Measurements from ENCODE around the gene NMT2. TPM values are rescaled to one million over a fixed set of nuclear protein-coding genes. Genes with fewer than 3 reads are reported as not detected.

NMT2 gene
- total RNA-seq, 1 donor from 2014 or later = 25.4 TPM

DNA sequence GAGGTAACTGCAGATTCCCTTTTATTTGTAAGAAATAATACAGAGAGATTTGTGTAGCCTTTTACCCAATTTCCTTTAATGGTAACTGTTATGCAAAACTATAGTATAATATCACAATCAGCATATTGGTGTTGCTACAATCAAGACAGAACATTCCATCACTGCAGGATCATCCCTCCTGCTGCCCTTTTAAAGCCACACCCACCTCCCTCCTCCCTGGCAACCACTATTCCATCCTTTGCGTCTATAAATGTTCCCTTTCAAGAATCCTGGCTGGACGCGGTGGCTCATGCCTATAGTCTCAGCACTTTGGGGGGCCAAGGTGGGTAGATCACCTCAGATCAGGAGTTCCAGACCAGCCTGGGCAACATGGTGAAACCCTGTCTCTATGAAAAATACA lies 93.1 kb downstream of the NMT2 start:
- Histone ChIP-seq H3K36me3 (peaks cover 8% of the 10 kb centered on the region), H3K4me2 (no peak overlapping the region), H3K27ac (no peak overlapping the region), H2AFZ (replicated peaks) (no peak overlapping the region), H3K27me3 (no peaks in the 10 kb centered on the region), H3K9ac (no peak overlapping the region), H4K20me1 (ENCODE audit: low read depth) (no peaks in the 10 kb centered on the region), H3K79me2 (ENCODE audit: low read depth) (no peaks in the 10 kb centered on the region), H3K4me1 (no peaks in the 10 kb centered on the region), H3F3A (ENCODE audit: low read depth) (no peaks in the 10 kb centered on the region), H3K4me3 (no peak overlapping the region), H3K9me3 (ENCODE audit: low read depth) (peaks cover 6% of the 10 kb centered on the region)
- H3K27me3 Mint-ChIP-seq (ENCODE audit: insufficient read depth, low read depth) = peaks cover 2% of the 10 kb centered on the region
- H3K4me1 Mint-ChIP-seq = no peaks in the 10 kb centered on the region
- DNase-seq (ENCODE audit: low spot score) = no peak
- H3K4me3 Mint-ChIP-seq = no peak overlapping the region
- no peak overlapping the region for H3K27ac Mint-ChIP-seq
- H3K36me3 Mint-ChIP-seq = peaks cover 16% of the 10 kb centered on the region
- peaks cover 17% of the 10 kb centered on the region for H3K9me3 Mint-ChIP-seq
- TF ChIP-seq, protein P1, sequence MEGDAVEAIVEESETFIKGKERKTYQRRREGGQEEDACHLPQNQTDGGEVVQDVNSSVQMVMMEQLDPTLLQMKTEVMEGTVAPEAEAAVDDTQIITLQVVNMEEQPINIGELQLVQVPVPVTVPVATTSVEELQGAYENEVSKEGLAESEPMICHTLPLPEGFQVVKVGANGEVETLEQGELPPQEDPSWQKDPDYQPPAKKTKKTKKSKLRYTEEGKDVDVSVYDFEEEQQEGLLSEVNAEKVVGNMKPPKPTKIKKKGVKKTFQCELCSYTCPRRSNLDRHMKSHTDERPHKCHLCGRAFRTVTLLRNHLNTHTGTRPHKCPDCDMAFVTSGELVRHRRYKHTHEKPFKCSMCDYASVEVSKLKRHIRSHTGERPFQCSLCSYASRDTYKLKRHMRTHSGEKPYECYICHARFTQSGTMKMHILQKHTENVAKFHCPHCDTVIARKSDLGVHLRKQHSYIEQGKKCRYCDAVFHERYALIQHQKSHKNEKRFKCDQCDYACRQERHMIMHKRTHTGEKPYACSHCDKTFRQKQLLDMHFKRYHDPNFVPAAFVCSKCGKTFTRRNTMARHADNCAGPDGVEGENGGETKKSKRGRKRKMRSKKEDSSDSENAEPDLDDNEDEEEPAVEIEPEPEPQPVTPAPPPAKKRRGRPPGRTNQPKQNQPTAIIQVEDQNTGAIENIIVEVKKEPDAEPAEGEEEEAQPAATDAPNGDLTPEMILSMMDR (IDR thresholded peaks at IDR 0.05) = no peak
- TF ChIP-seq EZH2 (IDR thresholded peaks at IDR 0.05) (no peak), EZH2phosphoT487 (IDR thresholded peaks at IDR 0.05) (no peak)

DNA sequence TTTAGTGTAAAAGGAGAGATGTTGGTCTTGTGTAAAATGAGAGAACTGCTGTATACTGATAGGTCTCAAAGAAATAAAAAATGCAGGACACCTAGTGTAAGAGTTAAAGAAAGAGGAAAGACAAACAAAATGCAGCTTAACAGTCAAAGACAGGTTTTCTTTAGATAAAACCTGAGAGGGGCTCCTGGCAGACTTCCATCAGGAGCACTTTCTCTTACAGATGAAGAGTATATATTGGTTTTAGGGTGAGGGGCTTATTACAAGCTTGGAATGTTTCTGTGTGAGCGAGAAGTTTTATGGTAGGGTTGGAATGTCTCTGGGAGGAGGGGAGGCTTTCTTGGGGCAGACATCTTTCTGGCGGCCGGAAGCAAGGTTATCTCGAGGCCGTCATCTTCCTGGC lies 96.1 kb downstream of the NMT2 start:
- no peak overlapping the region for H3K4me3 ChIP-seq
- no peaks in the 10 kb centered on the region for H3K4me1 ChIP-seq
- H2AFZ ChIP-seq (replicated peaks) = no peak overlapping the region
- H3K9ac ChIP-seq = no peak overlapping the region
- H4K20me1 ChIP-seq (ENCODE audit: low read depth) = no peaks in the 10 kb centered on the region
- peaks cover 6% of the 10 kb centered on the region for H3K9me3 ChIP-seq (ENCODE audit: low read depth)
- no peak overlapping the region for H3K27ac Mint-ChIP-seq
- H3K27me3 Mint-ChIP-seq (ENCODE audit: insufficient read depth, low read depth) = peaks cover 2% of the 10 kb centered on the region
- H3K27ac ChIP-seq = no peak overlapping the region
- H3K9me3 Mint-ChIP-seq = peaks cover 17% of the 10 kb centered on the region
- DNase-seq (ENCODE audit: low spot score) = no peak
- no peak overlapping the region for H3K4me3 Mint-ChIP-seq
- no peaks in the 10 kb centered on the region for H3K27me3 ChIP-seq
- TF ChIP-seq EZH2 (IDR thresholded peaks at IDR 0.05) = no peak
- no peaks in the 10 kb centered on the region for H3F3A ChIP-seq (ENCODE audit: low read depth)
- H3K4me2 ChIP-seq = no peak overlapping the region
- H3K36me3 ChIP-seq = peaks cover 5% of the 10 kb centered on the region
- peaks cover 16% of the 10 kb centered on the region for H3K36me3 Mint-ChIP-seq
- H3K4me1 Mint-ChIP-seq = no peaks in the 10 kb centered on the region
- no peaks in the 10 kb centered on the region for H3K79me2 ChIP-seq (ENCODE audit: low read depth)

DNA sequence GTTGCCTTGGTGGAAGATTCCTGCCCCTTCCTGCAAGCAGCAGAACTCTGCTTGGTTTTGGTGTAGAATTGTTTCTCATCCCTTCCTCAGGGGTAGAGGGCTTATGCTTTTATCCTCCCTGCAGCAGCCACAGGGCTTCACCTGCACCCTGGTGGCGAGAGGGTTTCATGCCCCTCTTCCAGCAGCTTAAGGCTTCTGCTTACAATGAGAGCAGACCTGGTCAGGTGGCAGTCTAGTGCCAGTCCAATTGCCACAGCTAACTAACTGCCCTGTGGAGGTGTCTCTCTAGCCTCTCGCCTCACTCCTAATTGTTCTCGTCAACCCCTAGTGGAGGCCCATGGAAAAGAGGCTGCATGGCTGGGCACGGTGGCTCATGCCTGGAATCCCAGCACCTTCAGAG lies 99.3 kb downstream of the NMT2 start:
- no peaks in the 10 kb centered on the region for H4K20me1 ChIP-seq (ENCODE audit: low read depth)
- TF ChIP-seq EZH2phosphoT487 (IDR thresholded peaks at IDR 0.05) = no peak
- no peak for TF ChIP-seq EZH2 (IDR thresholded peaks at IDR 0.05)
- TF ChIP-seq, protein P1 (IDR thresholded peaks at IDR 0.05) = no peak
- no peaks in the 10 kb centered on the region for H3K4me1 ChIP-seq
- H3K4me3 ChIP-seq = no peak overlapping the region
- H3K27ac ChIP-seq = no peak overlapping the region
- DNase-seq (ENCODE audit: low spot score) = no peak
- H3K4me3 Mint-ChIP-seq = no peak overlapping the region
- H3K4me2 ChIP-seq = no peak overlapping the region
- H3F3A ChIP-seq (ENCODE audit: low read depth) = no peaks in the 10 kb centered on the region
- H3K9me3 ChIP-seq (ENCODE audit: low read depth) = peaks cover 6% of the 10 kb centered on the region
- no peaks in the 10 kb centered on the region for H3K79me2 ChIP-seq (ENCODE audit: low read depth)
- H3K27ac Mint-ChIP-seq = no peak overlapping the region
- peaks cover 16% of the 10 kb centered on the region for H3K36me3 Mint-ChIP-seq
- H3K9me3 Mint-ChIP-seq = peaks cover 27% of the 10 kb centered on the region
- no peaks in the 10 kb centered on the region for H3K27me3 ChIP-seq
- H3K36me3 ChIP-seq = peaks cover 5% of the 10 kb centered on the region
- no peaks in the 10 kb centered on the region for H3K4me1 Mint-ChIP-seq
- H3K27me3 Mint-ChIP-seq (ENCODE audit: insufficient read depth, low read depth) = no peaks in the 10 kb centered on the region
- H3K9ac ChIP-seq = no peak overlapping the region
- no peak overlapping the region for H2AFZ ChIP-seq (replicated peaks)

DNA sequence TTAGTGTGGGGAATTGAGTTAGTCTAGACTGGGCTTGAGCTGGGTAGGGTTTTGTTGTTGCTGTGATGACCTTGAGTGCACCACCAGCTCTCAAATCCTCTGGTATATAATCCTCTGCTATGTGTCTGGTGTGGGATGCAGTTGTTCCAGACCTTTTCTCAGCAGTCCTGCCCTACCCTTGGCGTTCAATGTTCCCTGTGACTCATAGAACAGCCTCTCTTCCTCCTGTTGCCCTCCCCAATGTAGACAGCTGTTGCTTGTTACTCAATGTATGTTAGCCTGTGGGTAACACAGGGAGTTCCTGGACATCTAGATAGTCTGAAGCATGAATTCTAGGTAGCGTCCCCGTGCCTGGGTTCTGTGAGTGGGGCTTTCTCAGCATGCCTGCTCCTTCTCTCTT lies 99.7 kb downstream of the NMT2 start:
- DNase-seq (ENCODE audit: low spot score) = no peak
- H3F3A ChIP-seq (ENCODE audit: low read depth) = no peaks in the 10 kb centered on the region
- H3K36me3 ChIP-seq = peaks cover 5% of the 10 kb centered on the region
- H2AFZ ChIP-seq (replicated peaks) = no peak overlapping the region
- no peaks in the 10 kb centered on the region for H3K4me1 ChIP-seq
- H3K4me3 ChIP-seq = no peak overlapping the region
- no peak overlapping the region for H3K27ac ChIP-seq
- no peaks in the 10 kb centered on the region for H3K27me3 ChIP-seq
- Mint-ChIP-seq H3K4me3 (no peak overlapping the region), H3K27ac (no peak overlapping the region), H3K27me3 (ENCODE audit: insufficient read depth, low read depth) (no peaks in the 10 kb centered on the region), H3K9me3 (peaks cover 26% of the 10 kb centered on the region), H3K36me3 (peaks cover 13% of the 10 kb centered on the region), H3K4me1 (no peaks in the 10 kb centered on the region)
- no peaks in the 10 kb centered on the region for H3K79me2 ChIP-seq (ENCODE audit: low read depth)
- TF ChIP-seq EZH2phosphoT487 (IDR thresholded peaks at IDR 0.05) (no peak), EZH2 (IDR thresholded peaks at IDR 0.05) (no peak)
- TF ChIP-seq, protein P1 (IDR thresholded peaks at IDR 0.05) = no peak
- peaks cover 6% of the 10 kb centered on the region for H3K9me3 ChIP-seq (ENCODE audit: low read depth)
- no peak overlapping the region for H3K4me2 ChIP-seq
- no peak overlapping the region for H3K9ac ChIP-seq
- H4K20me1 ChIP-seq (ENCODE audit: low read depth) = no peaks in the 10 kb centered on the region
